ENCODE data around the gene CLIC3.

Gene CLIC3

DNA sequence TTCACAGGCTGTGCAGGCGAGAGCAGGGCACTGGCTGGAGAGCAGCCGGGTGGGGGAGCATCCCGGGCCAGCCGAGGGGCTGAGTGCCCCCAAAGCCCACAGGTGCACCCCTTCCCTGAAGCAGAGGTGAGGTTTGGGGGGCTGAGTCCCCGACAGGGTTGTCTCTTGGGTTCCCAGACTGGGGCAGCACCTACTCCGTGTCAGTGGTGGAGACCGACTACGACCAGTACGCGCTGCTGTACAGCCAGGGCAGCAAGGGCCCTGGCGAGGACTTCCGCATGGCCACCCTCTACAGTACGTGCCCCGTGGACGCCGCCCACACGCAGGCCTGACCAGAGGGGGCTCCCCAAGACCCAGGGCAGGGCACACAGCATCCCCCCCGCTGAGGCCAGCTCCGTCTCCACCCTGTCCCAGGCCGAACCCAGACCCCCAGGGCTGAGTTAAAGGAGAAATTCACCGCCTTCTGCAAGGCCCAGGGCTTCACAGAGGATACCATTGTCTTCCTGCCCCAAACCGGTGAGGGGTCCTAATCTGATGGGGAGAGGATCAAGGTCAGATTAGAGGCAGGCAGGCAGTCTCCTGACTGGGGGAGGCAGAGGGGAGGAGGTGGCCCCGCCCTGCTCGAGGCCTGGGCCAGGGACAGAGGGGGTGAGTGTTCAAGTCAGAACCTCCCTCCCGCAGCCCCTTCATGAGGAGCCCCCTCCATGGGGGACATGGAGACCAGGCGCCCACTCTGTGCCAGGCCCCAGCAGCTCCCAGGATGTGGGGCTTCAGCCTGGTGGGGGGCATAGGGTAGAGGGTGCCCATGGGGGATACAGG is 16.4 kb downstream of the CLIC3 start:
- DNase-seq, result no peak

DNA sequence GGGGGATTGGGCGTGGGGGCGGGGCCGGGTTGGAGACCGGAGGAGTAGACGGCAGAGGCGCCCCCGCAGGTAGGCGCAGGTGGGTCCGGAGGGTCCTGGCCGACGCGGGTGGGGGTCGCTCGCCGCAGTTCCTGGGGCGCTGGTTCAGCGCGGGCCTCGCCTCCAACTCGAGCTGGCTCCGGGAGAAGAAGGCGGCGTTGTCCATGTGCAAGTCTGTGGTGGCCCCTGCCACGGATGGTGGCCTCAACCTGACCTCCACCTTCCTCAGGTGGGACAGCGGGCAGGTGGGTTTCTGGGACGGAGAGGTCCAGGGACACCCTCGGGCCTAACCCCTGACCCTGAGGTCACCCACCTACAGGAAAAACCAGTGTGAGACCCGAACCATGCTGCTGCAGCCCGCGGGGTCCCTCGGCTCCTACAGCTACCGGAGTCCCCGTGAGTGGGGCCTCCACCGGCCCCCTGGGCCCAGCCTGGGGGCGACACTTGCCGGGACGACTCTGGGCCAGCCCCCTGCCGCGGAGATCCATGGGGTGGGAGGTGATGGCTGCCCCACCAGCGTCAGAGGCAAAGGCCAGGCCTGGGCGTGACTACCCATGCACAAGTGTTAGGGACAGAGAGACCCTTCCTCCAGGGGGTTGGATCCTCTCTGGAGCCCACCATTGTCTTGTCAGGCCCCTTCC is 17.4 kb downstream of the CLIC3 start:
- no peak for DNase-seq

DNA sequence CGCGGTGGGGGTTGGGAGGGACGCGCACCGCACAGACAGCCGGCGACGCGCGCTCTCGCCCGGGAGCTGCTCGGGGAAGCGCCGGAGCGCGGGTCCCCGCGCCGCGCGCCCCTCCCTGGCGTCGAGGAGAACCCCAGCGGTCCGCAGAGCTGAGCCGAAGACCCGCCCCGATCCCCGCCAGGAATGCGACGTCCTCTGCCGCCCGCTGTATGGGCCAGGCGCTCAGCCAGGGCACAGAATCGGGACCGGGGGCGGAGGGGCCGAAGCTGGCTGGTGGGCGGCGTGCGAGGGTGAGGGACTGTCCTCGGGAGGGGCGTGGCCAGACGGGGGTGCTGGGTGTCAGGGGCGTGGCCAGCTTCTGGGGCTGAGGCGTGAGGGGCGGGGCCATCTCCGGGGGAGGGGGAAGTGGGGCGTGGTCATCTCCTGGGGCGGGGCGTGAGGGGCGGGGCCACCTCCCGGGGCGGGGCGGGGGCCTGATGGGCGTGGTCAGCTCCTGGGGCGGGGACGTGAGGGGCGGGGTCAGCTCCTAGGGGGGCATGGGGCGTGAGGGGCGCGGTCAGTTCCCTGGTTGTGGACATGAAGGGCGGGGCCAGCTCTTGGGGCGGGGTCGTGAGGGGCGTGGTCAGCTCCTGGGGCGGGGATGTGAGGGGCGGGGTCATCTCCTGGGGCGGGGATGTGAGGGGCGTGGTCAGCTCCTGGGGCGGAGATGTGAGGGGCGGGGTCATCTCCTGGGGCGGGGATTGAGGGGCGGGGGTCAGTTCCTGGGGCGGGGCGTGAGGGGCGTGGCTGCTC is 18.1 kb downstream of the CLIC3 start:
- DNase-seq, result peak; percentile 67

DNA sequence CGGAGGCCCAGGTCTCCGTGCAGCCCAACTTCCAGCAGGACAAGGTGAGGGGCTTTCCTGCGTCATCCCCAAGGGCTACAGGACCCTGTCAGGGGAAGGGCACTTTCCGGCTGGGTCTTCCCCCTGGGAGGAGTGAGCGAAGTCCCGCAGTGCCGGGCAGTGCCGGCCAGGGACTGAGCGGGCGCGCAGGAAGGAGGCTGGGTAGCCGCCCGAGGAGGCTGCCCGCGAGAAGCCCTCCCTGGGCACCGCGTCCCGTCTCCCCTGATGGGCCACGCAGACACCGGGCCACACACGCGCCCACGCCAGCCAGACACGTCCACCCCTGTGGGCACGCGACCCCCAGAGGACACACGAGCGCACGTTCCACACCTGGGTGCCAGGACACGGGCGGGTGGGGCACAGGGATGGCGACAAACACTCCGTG is 18.7 kb downstream of the CLIC3 start:
- no peak for DNase-seq

DNA sequence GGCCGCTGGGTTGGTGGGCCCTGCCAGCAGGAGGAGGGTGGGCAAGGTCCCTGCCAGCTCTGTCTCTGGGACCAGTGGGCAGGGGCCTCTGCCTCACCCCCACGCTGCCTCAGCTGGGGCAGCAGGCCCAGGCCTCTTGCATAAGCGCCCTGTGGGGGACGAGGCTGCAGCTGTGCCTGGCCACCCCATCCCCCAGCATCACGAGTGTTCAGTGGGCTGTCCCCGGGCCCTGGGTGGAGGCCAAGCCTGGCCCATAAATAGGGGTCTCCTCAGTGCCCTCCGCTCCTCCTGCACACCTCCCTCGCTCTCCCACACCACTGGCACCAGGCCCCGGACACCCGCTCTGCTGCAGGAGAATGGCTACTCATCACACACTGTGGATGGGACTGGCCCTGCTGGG is 19.1 kb downstream of the CLIC3 start, which contains the start of gene PTGDS:
Gene PTGDS (plus strand): TSS at position 282 of the 400 bp plus-strand sequence. CDS start 75 bp downstream, at position 357.
- DNase-seq, result no peak

DNA sequence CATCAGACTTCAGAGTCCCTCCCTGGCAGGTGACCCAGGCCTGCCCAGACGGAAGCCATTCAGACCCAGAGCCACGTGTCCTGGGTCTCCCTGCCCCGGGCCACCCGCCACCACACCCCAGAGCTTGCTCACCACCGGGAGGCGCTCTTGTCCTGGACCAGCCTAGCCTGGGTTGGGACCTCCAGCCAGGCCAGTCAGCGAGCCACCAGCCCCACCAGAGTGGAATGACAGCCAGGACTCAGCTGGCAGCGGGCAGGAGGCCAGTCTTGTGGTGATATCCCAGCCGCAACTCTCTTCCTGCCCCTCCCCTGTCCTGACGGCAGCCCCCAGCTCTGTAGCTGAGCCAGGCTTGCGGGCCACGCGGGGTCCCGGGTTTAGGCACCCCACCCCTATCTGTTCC is 20.7 kb downstream of the CLIC3 start:
- DNase-seq, result peak; percentile 42

DNA sequence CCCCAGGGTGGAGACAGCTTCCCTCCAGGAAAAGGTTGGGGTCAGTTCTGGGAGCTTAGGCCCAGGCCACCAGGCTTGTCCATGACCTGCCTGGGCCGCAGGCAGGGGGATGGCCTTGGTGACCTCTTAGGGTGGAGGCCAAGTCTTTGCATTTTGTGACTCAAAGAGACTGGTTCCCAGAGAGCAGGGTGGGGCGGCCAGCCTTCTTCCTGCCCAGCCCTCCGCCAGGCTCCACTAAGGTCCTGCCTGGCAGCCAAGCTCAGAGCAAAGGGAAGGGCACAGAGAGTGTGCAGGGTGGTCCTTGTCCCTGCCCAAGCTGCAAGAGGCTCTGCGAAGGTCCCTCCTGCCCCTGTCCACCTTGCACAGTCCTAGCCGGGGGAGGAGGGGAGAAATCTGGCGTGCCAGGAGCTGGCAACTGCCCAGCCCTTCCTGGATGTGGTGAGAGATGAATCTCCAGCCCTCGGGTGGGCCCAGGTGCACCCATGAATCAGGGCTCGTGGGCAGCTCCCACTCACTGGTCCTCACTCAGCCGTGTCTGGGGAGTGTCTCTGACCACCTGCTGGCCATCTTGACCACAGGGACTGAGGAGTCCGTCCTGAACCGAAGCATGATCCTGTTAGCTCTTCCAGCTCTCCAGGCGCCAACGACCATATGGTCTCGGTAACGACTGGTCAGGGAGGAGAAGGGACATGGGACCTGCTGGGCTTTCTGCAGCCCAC is 21.4 kb downstream of the CLIC3 start:
- no peak for DNase-seq

DNA sequence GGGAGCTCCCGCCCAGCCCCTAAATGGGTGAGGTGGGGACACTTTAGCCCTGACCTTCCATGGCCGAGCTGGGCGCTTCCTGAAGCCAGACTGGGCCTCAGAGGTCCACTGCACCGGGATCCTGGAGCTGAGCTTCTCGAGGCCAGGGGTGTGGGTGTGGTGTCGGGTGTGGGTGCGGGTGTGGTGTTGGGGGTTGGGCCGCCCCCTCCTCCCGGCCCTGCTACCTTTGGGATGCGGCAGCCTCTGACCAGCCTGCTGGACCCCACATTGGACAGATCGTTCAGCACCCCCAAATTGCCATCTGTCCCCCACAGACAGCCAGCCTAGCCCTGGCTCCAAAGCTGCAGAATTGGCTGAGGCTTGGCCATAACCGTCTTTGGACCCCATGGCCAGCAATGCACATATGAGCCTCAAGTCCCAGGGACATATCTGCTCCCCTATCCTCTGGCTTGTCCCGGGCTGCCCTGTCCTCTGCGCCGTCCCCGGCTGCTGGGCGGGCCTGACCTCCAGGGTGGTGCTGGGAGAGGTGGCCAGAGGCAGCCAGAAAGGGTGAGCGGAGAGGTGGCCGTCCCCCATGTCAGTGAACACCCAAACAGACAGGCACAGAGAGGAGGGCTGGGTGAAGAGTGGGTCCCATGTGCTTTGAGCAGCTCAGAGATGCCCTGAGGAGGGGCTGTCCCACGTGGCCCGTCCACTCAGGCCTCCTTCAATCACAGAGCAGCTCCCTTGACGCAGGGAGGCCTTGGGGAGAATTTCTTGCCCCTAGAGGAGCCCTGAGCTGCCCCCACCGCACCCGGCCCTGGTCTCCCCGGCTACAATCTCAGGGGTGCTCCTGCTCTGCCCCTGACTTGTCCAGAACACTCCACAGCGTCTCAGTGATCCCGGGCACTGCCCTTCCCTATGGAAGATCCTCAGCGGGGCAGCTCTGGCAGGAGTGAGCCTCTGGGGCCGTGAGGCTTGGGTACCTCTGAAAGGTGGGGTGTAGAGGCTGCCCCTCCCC is 22.4 kb downstream of the CLIC3 start:
- DNase-seq, result no peak

DNA sequence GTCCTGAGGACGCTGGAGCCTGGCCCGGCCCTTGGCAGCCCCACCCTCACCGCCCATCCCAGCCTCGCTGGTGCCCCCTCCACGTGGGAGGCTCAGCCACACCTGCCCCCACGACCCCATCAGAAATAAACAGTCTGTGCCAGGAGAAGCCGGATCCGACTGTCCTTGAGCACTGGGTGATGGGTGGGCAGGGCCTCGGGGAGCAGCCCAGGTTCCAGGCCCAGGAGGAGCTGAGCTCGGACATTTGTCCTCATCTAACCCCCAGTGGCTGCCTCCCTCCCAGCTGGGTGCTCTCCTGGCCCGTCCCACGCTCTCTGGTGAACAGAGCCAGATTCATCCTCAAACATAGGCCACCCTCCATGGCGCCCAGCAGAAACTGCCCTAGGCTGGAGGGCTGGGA is 23.6 kb downstream of the CLIC3 start:
- DNase-seq, result no peak

DNA sequence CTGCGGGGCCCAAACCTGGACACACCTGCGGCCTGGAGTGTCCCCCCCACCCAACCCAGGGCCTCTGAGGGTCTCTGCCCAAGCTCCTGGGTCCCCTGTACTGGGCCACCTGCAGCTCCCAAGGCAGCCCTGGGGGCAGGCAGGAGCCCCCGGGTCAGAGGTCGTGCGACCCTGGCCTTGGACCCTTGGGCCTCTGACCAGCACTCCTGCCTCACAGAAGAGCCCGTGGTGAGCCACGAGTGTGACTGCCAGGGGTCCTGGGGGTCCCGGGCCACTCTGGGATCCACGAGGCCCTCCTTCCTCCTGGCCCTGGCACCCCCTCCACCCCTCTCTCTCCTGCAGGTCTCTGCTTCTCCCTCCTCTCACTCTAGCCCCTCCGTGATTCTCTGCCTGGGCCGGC is 24.0 kb downstream of the CLIC3 start:
- no peak for DNase-seq

DNA sequence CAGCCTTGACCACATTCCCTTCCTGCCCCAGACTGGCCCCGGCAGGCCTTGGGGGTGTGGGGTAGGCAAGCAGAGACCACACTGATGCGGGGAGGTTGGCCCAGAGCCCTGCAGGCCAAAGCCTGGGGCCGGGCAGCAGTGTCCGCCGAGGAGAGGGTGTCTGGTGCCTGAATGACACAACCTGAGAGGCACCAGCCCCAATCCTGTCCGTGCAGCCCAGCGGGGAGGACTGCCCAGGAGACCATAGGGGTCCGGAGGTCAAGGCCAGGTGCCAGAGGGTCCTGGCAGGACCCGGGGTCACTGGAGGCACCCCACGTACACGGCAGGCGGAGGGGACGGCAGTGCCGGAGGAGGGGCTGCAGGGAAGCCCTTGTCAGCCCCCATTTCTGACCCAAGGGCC is 24.6 kb downstream of the CLIC3 start:
- no peak for DNase-seq

DNA sequence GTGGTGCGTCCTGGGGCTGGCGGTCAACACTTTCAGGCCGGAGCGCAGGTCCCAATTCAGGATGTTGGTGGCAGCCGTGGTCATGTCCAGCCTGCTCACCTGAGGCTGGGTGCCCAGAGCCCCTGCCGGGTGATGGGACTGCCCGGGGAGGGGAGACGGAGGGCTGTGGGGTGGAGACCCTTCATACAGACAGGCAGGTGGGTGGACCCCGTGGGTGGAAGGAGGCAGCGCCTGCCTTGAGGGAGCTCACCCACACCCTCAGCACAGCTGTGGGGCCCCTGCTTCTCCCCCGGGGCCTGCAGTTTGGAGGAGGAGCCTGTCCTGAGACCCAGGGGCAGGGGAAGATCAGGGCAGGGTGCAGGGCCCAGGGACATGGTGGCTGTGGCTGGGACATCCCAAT is 26.0 kb downstream of the CLIC3 start:
- no peak for DNase-seq

DNA sequence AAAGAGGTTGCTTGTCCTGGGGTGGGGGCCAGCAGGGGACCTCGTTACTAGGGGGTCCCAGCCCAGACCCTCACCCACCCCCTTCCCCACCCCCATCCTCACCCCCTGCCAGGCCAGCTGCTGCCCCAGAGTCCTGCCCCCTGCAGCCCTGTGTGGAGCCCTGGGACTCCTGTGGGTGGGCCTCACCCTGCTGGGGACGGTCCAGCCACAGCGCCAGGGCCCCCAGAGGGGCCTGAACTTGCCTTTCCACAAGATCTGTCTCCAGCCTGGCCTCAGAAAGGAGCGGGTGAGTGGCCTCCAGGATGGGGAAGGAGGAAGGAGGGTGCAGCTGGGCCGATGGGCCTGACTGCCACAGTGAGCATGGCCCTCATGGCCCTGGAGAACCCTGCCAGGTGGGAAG is 26.6 kb downstream of the CLIC3 start:
- DNase-seq, result no peak

DNA sequence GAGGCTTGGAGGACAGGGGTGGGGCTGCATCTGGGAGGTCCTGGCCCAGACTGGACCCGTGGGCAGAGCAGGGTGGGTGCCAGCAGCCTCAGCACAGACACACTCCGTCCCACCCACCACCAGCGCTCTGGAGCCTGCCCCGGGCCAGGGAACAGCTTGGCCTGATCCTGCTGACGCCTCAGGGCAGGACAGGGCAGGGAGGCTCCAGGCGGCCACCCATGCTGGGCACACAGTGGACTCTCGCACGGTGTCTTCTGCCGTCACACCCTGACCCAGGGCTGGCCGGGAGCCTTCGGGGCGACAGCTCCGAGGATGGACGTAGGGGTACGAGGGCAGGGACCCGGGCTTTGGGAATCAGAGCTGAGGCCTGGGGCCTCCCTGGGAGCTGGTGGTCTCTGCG is 27.2 kb downstream of the CLIC3 start:
- DNase-seq, result no peak

DNA sequence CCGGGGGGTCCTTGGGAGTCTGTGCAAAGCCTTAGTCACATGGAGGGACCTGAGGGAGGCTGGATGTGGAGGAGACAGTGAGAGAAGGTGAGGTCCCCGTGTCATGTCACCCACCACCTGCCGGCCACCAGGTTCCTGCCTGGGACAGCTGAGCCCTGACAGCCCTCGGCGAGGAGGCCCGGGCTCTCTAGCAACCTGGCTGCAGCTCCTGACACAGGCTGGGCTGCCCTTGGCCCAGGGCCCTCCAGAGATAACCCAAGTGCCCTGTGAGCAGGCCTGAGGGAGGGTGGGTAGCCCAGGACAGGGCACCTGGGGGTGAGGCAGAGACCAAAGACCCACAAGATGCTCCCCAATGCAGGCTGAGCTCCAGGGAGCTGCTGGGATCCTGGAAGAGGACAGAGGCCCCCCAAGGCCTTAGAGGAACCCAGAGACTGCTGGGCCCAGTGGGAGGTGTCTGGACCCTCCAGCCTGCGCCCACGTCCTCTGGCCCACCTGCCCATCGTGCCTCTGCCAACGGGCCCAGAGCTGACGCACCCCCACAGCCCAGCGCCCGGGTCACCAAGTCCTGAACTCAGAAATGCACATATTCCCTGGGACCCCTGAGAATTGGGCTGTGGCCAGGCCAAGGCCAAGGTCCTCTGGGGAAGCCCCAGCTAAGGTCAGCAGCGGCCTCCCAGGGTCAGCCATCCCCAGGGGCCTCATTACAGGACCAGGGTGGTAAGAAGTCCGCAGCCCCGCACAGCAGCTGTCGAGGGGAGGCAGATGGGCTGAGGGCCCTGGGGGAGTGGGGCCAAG is 27.8 kb downstream of the CLIC3 start:
- no peak for DNase-seq

DNA sequence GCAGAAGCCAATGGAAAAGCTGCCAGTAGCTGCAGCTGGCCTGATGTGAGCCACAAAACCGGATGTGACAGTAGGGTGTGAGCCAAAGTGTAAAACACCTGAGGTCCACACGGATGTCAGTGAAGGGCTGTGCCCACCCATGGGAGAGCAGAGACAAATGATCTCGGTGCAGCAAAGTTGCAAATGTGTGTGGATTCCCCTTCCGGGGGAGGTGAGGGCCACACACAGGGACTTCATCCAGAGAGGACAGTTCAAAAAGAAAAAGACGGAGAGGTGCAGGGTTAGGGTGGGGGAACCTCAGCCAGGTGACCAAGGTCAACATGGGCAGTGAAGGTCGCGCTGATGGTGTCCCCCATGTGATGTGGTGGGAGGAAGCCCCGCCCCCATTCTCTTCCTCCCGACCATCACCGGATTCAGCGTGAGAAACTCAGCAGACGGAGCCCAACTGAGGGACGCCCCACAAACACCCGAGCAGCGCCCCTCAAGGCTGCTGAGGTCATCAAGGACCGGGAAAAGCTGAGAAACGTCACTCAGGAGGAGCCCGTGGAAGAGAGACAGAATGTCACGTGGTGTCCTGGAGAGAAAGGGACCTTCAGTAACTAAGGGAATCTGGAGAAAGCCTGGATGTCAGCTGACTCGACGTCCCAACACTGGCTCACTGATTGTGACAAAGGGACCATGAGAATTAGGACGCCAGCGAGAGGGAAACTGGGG is 30.4 kb downstream of the CLIC3 start:
- DNase-seq, result peak; percentile 34

DNA sequence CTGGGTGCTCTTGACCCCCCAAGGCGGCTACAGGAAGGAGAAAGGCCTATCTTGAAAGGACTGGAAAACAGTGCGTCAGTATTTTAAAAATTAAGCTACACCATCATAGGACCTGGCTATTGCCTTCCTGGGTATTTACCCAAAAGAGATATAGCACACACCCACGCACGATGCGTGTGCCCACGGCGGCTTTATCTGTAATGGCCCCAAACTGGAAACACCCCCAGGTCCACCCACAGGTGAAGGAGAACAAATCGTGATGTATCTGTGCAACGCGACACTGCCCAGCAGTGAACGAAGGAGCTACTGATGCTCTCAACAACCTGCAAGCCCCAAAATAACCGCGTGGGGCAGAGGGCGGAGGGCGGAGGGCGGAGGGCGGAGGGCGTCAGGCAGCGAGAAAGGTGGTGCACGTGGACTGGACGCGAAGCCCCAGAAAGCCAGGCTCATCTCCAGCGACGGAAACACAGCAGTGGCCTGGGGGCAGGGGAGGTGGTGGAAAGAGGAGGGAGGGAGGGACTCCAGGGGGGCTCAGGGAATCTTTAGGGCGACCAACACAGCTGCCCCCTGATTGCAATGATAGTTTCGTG is 31.4 kb downstream of the CLIC3 start:
- no peak for DNase-seq

DNA sequence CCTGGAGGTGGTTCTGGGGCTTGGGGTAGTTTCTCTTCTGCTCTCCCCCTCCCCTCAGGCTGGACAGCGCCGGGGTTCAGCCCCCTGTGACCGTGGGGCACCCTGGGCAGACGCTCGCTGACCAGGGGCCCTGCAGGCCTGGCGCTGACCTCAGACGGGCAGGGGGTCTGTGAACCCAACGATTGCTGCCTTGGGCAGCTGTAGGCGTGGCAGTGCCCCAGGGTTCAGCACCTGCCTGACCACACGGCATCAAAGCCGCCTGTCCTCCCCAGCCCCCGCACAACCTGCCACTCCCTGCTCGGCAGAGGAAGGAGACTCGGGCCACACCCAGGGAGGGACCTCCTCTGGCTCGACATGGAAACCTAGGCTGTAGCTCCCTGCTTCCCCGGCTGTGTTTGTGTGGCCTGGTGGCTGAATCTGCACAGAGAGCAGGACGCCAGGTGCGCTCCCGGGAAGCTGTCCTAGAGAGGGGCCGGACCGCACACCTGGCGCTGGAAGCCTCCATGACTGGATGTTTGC is 32.1 kb downstream of the CLIC3 start:
- no peak for DNase-seq

DNA sequence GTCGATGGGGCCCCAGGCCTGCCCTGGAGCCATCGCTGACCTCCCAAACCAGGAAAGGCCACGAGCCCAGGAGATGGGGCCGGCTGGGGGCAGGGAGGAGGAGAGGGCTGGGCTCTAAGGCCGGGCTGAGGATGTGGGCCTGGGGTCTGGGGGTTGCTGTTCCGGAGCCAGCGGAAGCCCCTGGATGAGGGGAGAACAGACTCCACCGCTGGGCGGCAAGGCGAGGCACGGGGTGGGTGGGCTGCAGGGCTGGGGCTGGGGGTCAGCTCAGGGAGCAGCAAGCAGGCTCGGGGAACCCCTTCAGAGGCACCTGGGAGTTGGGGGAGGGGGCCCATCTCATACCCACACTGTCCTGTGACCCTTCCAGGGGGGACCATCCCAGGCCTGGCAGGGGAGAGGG is 32.6 kb downstream of the CLIC3 start:
- no peak for DNase-seq

Measured in activated CD4-positive, alpha-beta T cell treated with anti-CD3 and anti-CD28 coated beads, Interleukin-2, Interleukin-6, amounts not matched to agents 100 ng/mL and 50 ng/mL, durations not matched to agents 16 hours and 8 hours (primary cell).